Calu3 (cell line): Measurements from ENCODE around the gene UST. TPM values are rescaled to one million over a fixed set of nuclear protein-coding genes. Genes with fewer than 3 reads are reported as not detected.
A peak's percentile ranks its signal among the peaks of the same experiment; 100 is the strongest.
"Not testable (repeated sequence)": the region's sequence is repeated elsewhere in the genome, so short reads cannot be mapped to it uniquely, and the experiment has no call there.

ENCODE experiments used
- BruUV-seq: library from RNA; stranded (reverse); fragments of 400-500 nt; replicated peaks from 2 replicates; lab custom pipeline; 2021; lab: Mats Ljungman, UMichigan
- CTCF ChIA-PET: fragments of 300-600 bp; sonication (Branson Sonifier 250); formaldehyde crosslinking; loops from one replicate; lab custom pipeline; 2022; ENCODE audit warnings: antibody characterized with exemption; lab: Charles Lee
- DNase-seq: peaks from one replicate; pipeline ENCODE4 v3.0.0; 2022
- H3K27ac Mint-ChIP-seq: one replicate; pipeline ENCODE4 v1.8.0; 2022; ENCODE audit warnings: mixed read lengths; ENCODE audit not compliant: unreplicated experiment
- H3K27me3 Mint-ChIP-seq: one replicate; pipeline ENCODE4 v1.8.0; 2022; ENCODE audit warnings: mixed read lengths; ENCODE audit not compliant: unreplicated experiment
- H3K36me3 Mint-ChIP-seq: one replicate; pipeline ENCODE4 v1.8.0; 2022; ENCODE audit warnings: mild to moderate bottlenecking, moderate library complexity, mixed read lengths; ENCODE audit not compliant: insufficient read depth, unreplicated experiment
- H3K4me1 Mint-ChIP-seq: one replicate; pipeline ENCODE4 v1.8.0; 2022; ENCODE audit warnings: mild to moderate bottlenecking, low read depth, mixed read lengths; ENCODE audit not compliant: unreplicated experiment
- H3K4me3 Mint-ChIP-seq: one replicate; pipeline ENCODE4 v1.8.0; 2022; ENCODE audit warnings: mild to moderate bottlenecking, low read depth, moderate library complexity, mixed read lengths; ENCODE audit not compliant: unreplicated experiment
- H3K9me3 Mint-ChIP-seq: one replicate; pipeline ENCODE4 v1.8.0; 2022; ENCODE audit warnings: low read depth, mixed read lengths; ENCODE audit not compliant: unreplicated experiment
- CTCF ChIP-seq: fragments of 200-600 bp; IDR thresholded peaks from one replicate; pipeline ENCODE4 v1.8.0; 2022; ENCODE audit warnings: antibody characterized with exemption; ENCODE audit not compliant: unreplicated experiment
- intact Hi-C: fragments of 100-400 bp; cut with micrococcal nuclease; formaldehyde crosslinking; loops from one replicate; pipeline ENCODE4 v1.10.0; 2022; ENCODE audit not compliant: unreplicated experiment
- total RNA-seq: library from RNA; stranded (reverse); gene quantifications from 2 replicates; pipeline ENCODE4 v1.2.3, GENCODE V29; 2022

UST gene
- total RNA-seq, 1 experiment from 2014 or later, result 2.4 TPM

- CTCF ChIA-PET, result interaction anchor here (0.6 kb wide), 1 partner anchor 9 kb away, joined by 3 read pairs; no protein-coding TSS in a partner anchor
- BruUV-seq, result no TSS peak
- Mint-ChIP-seq H3K4me3 (peak overlapping the region; percentile 44), H3K27ac (peak overlapping the region; percentile 51), H3K9me3 (no peaks in the 10 kb centered on the region), H3K4me1 (peaks cover 33% of the 10 kb centered on the region), H3K27me3 (no peaks in the 10 kb centered on the region), H3K36me3 (no peaks in the 10 kb centered on the region)
- TF ChIP-seq CTCF, result no peak
- intact Hi-C loops, result no loop called here
- no peak for DNase-seq
Observed at GRCh38 chr6:148761527-148762011, 14.7 kb downstream of the UST start.

GRCh38 chr6:148762231-148762630 lies 15.4 kb downstream of the UST start:
- DNase-seq, result no peak
- CTCF ChIA-PET, result interaction anchor here (0.6 kb wide), 1 partner anchor 8 kb away, joined by 3 read pairs; no protein-coding TSS in a partner anchor
- Mint-ChIP-seq H3K4me3 (no peak overlapping the region), H3K4me1 (peaks cover 33% of the 10 kb centered on the region), H3K27me3 (no peaks in the 10 kb centered on the region), H3K36me3 (no peaks in the 10 kb centered on the region), H3K27ac (no peak overlapping the region), H3K9me3 (no peaks in the 10 kb centered on the region)
- no TSS peak for BruUV-seq
- no peak for TF ChIP-seq CTCF
- intact Hi-C loops, result no loop called here

- BruUV-seq, DNase-seq, H3K27me3 Mint-ChIP-seq, H3K27ac Mint-ChIP-seq, H3K4me3 Mint-ChIP-seq, intact Hi-C loops, H3K36me3 Mint-ChIP-seq, H3K9me3 Mint-ChIP-seq: not testable (repeated sequence)
- H3K4me1 Mint-ChIP-seq, result peaks cover 33% of the 10 kb centered on the region
- CTCF ChIA-PET, result interaction anchor here (0.7 kb wide), 1 partner anchor 692 kb away, joined by 3 read pairs; no protein-coding TSS in a partner anchor
Observed at GRCh38 chr6:148764259-148765020, 17.6 kb downstream of the UST start.

- Mint-ChIP-seq H3K4me3 (no peak overlapping the region), H3K27me3 (no peaks in the 10 kb centered on the region), H3K36me3 (no peaks in the 10 kb centered on the region), H3K9me3 (no peaks in the 10 kb centered on the region), H3K4me1 (peaks cover 30% of the 10 kb centered on the region), H3K27ac (no peak overlapping the region)
- no peak for DNase-seq
- BruUV-seq, result no TSS peak
- TF ChIP-seq CTCF, result no peak
- CTCF ChIA-PET, result no interaction called here
- intact Hi-C loops, result no loop called here
Observed at GRCh38 chr6:148765898-148766808, 19.3 kb downstream of the UST start.
